H9 (cell line): ENCODE measurements around the gene GMPPB. TPM values are rescaled to one million over a fixed set of nuclear protein-coding genes. Genes with fewer than 3 reads are reported as not detected.

Experiments
- DNase-seq: peaks from one replicate; pipeline ENCODE4 v3.0.0-alpha.2; 2017
- H2AFZ ChIP-seq: one replicate; pipeline ENCODE4 v1.6.1; 2013; ENCODE audit warnings: mild to moderate bottlenecking, low read length, control low read depth, moderate library complexity
- H2AK5ac ChIP-seq: 2 replicates; pipeline ENCODE4 v1.6.1; 2013; ENCODE audit warnings: low read length, control low read depth, mixed read lengths; ENCODE audit not compliant: insufficient read length
- H2BK120ac ChIP-seq: one replicate; pipeline ENCODE4 v1.6.1; 2013; ENCODE audit warnings: low read depth, mild to moderate bottlenecking, low read length, control low read depth, inconsistent platforms; ENCODE audit not compliant: poor library complexity, severe bottlenecking
- H2BK12ac ChIP-seq: 2 replicates; pipeline ENCODE4 v1.6.1; 2013; ENCODE audit warnings: low read length, control low read depth, mixed read lengths, low read depth; ENCODE audit not compliant: insufficient read length
- H2BK15ac ChIP-seq: 2 replicates; pipeline ENCODE4 v1.6.1; 2013; ENCODE audit warnings: low read depth, low read length, control low read depth
- H2BK20ac ChIP-seq: one replicate; pipeline ENCODE4 v1.6.1; 2013; ENCODE audit warnings: low read depth, mild to moderate bottlenecking, low read length, control low read depth, inconsistent platforms; ENCODE audit not compliant: poor library complexity, severe bottlenecking
- H2BK5ac ChIP-seq: 2 replicates; pipeline ENCODE4 v1.6.1; 2013; ENCODE audit warnings: low read length, control low read depth, mixed read lengths; ENCODE audit not compliant: insufficient read length
- H3K14ac ChIP-seq: 2 replicates; pipeline ENCODE4 v1.6.1; 2013; ENCODE audit warnings: low read length, control low read depth; ENCODE audit not compliant: insufficient read depth
- H3K18ac ChIP-seq: 2 replicates; pipeline ENCODE4 v1.6.1; 2013; ENCODE audit warnings: low read depth, mild to moderate bottlenecking, mixed read lengths, low read length, control low read depth; ENCODE audit not compliant: insufficient read length
- H3K23ac ChIP-seq: 2 replicates; pipeline ENCODE4 v1.6.1; 2013; ENCODE audit warnings: low read length, control low read depth, mixed read lengths, low read depth; ENCODE audit not compliant: insufficient read length
- H3K23me2 ChIP-seq: 2 replicates; pipeline ENCODE4 v1.6.1; 2013; ENCODE audit warnings: low read depth, mild to moderate bottlenecking, mixed read lengths, low read length, control low read depth; ENCODE audit not compliant: insufficient read length, poor library complexity, severe bottlenecking
- H3K27ac ChIP-seq: 2 replicates; pipeline ENCODE4 v1.5.1; 2013; ENCODE audit warnings: low read length, control low read depth, mixed read lengths, low read depth; ENCODE audit not compliant: insufficient read length
- H3K27me3 ChIP-seq: 2 replicates; pipeline ENCODE4 v1.6.1; 2013; ENCODE audit warnings: low read length, control low read depth, inconsistent platforms; ENCODE audit not compliant: insufficient read depth
- H3K4ac ChIP-seq: 2 replicates; pipeline ENCODE4 v1.6.1; 2013; ENCODE audit warnings: low read depth, mild to moderate bottlenecking, control low read depth, inconsistent platforms, low read length, moderate library complexity
- H3K4me1 ChIP-seq: 2 replicates; pipeline ENCODE4 v1.6.1; 2013; ENCODE audit warnings: low read length, control low read depth, inconsistent platforms; ENCODE audit not compliant: insufficient read depth
- H3K4me2 ChIP-seq: 2 replicates; pipeline ENCODE4 v1.6.1; 2013; ENCODE audit warnings: low read length, control low read depth, mixed read lengths; ENCODE audit not compliant: insufficient read length, insufficient read depth
- H3K56ac ChIP-seq: 2 replicates; pipeline ENCODE4 v1.6.1; 2013; ENCODE audit warnings: low read depth, mild to moderate bottlenecking, mixed read lengths, low read length, control low read depth; ENCODE audit not compliant: insufficient read length
- H3K79me1 ChIP-seq: 2 replicates; pipeline ENCODE4 v1.6.1; 2013; ENCODE audit warnings: low read depth, mild to moderate bottlenecking, moderate library complexity, low read length, control low read depth, inconsistent platforms; ENCODE audit not compliant: insufficient read depth, poor library complexity, severe bottlenecking
- H3K79me2 ChIP-seq: 2 replicates; pipeline ENCODE4 v1.6.1; 2013; ENCODE audit warnings: low read length, control low read depth, inconsistent platforms; ENCODE audit not compliant: insufficient read depth
- H3K9ac ChIP-seq: 2 replicates; pipeline ENCODE4 v1.6.1; 2013; ENCODE audit warnings: low read length, control low read depth, mixed read lengths; ENCODE audit not compliant: insufficient read length; ENCODE audit errors: extremely low read depth
- H3K9me3 ChIP-seq: one replicate; pipeline ENCODE4 v1.6.1; 2013; ENCODE audit warnings: low read depth, low read length, inconsistent platforms; ENCODE audit not compliant: control insufficient read depth
- H3T11ph ChIP-seq: one replicate; pipeline ENCODE4 v1.6.1; 2013; ENCODE audit warnings: mild to moderate bottlenecking, low read length, control low read depth, inconsistent platforms
- H4K20me1 ChIP-seq: one replicate; pipeline ENCODE4 v1.6.1; 2013; ENCODE audit not compliant: control insufficient read depth, insufficient read length, insufficient read depth
- H4K5ac ChIP-seq: 2 replicates; pipeline ENCODE4 v1.6.1; 2013; ENCODE audit warnings: low read depth, mild to moderate bottlenecking, mixed read lengths, low read length, control low read depth; ENCODE audit not compliant: insufficient read length
- H4K8ac ChIP-seq: replicated peaks from 2 replicates; pipeline ENCODE4 v1.6.1; 2013; ENCODE audit warnings: low read length, control low read depth, mixed read lengths, low read depth; ENCODE audit not compliant: insufficient read length
- H4K91ac ChIP-seq: 2 replicates; pipeline ENCODE4 v1.6.1; 2013; ENCODE audit warnings: low read depth, mild to moderate bottlenecking, moderate library complexity, mixed read lengths, low read length, control low read depth; ENCODE audit not compliant: insufficient read length
- H3K27ac Mint-ChIP-seq, 3 experiments: 2 replicates in 2 of 3; 3 replicates in 1 of 3; pipeline ENCODE4 v1.8.0; 2020 to 2021; ENCODE audit warnings: mixed read lengths in 3 of 3, mild to moderate bottlenecking in 1 of 3, moderate library complexity in 1 of 3
- H3K27me3 Mint-ChIP-seq: 2 replicates; pipeline ENCODE4 v1.8.0; 2021; ENCODE audit warnings: low read depth, mild to moderate bottlenecking, moderate library complexity, mixed read lengths
- H3K36me3 Mint-ChIP-seq, 3 experiments: 2 replicates in 2 of 3; 3 replicates in 1 of 3; pipeline ENCODE4 v1.8.0; 2020 to 2021; ENCODE audit warnings: low read depth in 3 of 3, mixed read lengths in 3 of 3; ENCODE audit not compliant: insufficient read depth in 1 of 3
- H3K4me1 Mint-ChIP-seq, 2 experiments: 2 replicates each; pipeline ENCODE4 v1.8.0; 2020; ENCODE audit warnings: mixed read lengths in 2 of 2
- H3K4me3 Mint-ChIP-seq, 2 experiments: 2 replicates in 1 of 2; 3 replicates in 1 of 2; pipeline ENCODE4 v1.8.0; 2020 to 2021; ENCODE audit warnings: mild to moderate bottlenecking in 2 of 2, mixed read lengths in 2 of 2, moderate library complexity in 1 of 2
- H3K9me3 Mint-ChIP-seq, 2 experiments: 2 replicates in 1 of 2; 3 replicates in 1 of 2; pipeline ENCODE4 v1.8.0; 2020; ENCODE audit warnings: mild to moderate bottlenecking in 2 of 2, mixed read lengths in 2 of 2, moderate library complexity in 1 of 2
- CTCF ChIP-seq: fragments of 200-600 bp; sonication (generic); conservative IDR thresholded peaks from 3 replicates; pipeline ENCODE4 v1.8.0; 2021; ENCODE audit warnings: antibody characterized with exemption, mild to moderate bottlenecking
- WGBS: extraction: QIAGEN DNeasy Blood & Tissue Kit; methylation state at CpG from one replicate; pipeline ENCODE4 v1.1.7; 2013; ENCODE audit warnings: missing lambda C conversion rate, low lambda C conversion rate, mixed read lengths; ENCODE audit not compliant: insufficient read length; ENCODE audit errors: extremely low coverage; 5-methylcytosine and 5-hydroxymethylcytosine counted together
- total RNA-seq: library from RNA; stranded (reverse); gene quantifications from 2 replicates; pipeline ENCODE4 v1.2.1, GENCODE V29; 2021

Gene GMPPB
- total RNA-seq, 1 experiment from 2014 or later, result 31.1 TPM

- Histone ChIP-seq H3K23ac (no peak overlapping the region), H3K56ac (no peak overlapping the region), H3K9ac (no peak overlapping the region), H3K23me2 (no peaks in the 10 kb centered on the region), H3K9me3 (no peaks in the 10 kb centered on the region), H2AFZ (no peak overlapping the region), H2BK15ac (no peak overlapping the region), H2AK5ac (no peak overlapping the region), H3K14ac (no peak overlapping the region), H4K8ac (no peak overlapping the region), H3K79me2 (peaks cover 5% of the 10 kb centered on the region; the same call in 1 of the 2 replicates), H4K5ac (no peak overlapping the region), H3K27me3 (no peaks in the 10 kb centered on the region), H4K20me1 (no peaks in the 10 kb centered on the region), H3K4me2 (no peak overlapping the region), H2BK120ac (no peak overlapping the region), H3K4me1 (no peaks in the 10 kb centered on the region), H2BK12ac (no peak overlapping the region), H4K91ac (no peak overlapping the region), H3K79me1 (peaks cover 16% of the 10 kb centered on the region), H2BK20ac (no peak overlapping the region), H2BK5ac (no peak overlapping the region), H3T11ph (no peak overlapping the region), H3K27ac (no peak overlapping the region), H3K4ac (no peak overlapping the region), H3K18ac (no peak overlapping the region)
- no peak for TF ChIP-seq CTCF
- Mint-ChIP-seq H3K36me3 (peaks cover 2 to 4% (median 2%) of the 10 kb centered on the region in 3 experiments; a peak in 6 of 7 replicates), H3K27ac (no peak overlapping the region), H3K4me3 (no peak overlapping the region), H3K27me3 (no peaks in the 10 kb centered on the region), H3K9me3 (no peaks in the 10 kb centered on the region), H3K4me1 (no peaks in the 10 kb centered on the region)
- no peak for DNase-seq
- WGBS, result no CpG with 5 or more reads among the region's 1 CpG
Observed at GRCh38 chr3:49771340-49771938, 47.7 kb upstream of the GMPPB start.
